Adrenal gland (tissue), 12 donors: ENCODE data around the gene COL6A1. TPM values are rescaled to one million over a fixed set of nuclear protein-coding genes. Genes with fewer than 3 reads are reported as not detected.

Experiments used
- DNase-seq, 7 donors: peaks; one replicate each; pipeline ENCODE4 v3.0.0-alpha.2; 2019 to 2020
- H3K27ac ChIP-seq, 5 donors: fragments of 200-600 bp; sonication (generic) in 4 of 5; 1 replicate in 3 of 5; 2 replicates in 2 of 5; pipeline versions ENCODE4 v1.5.1 to v1.8.0; 2016 to 2020; ENCODE audit warnings: mild to moderate bottlenecking in 1 of 5
- H3K27me3 ChIP-seq: fragments of 200-600 bp; 2 replicates; pipeline ENCODE4 v1.8.0; 2021
- H3K36me3 ChIP-seq, 2 donors: fragments of 200-600 bp; replicated peaks in 1 of 2; 1 replicate in 1 of 2; 2 replicates in 1 of 2; pipeline versions ENCODE4 v1.5.1 to v1.8.0; 2018 to 2022
- H3K4me1 ChIP-seq, 2 donors: fragments of 200-600 bp; replicated peaks in 1 of 2; 1 replicate in 1 of 2; 2 replicates in 1 of 2; pipeline versions ENCODE4 v1.5.1 to v1.8.0; 2018 to 2021
- H3K4me3 ChIP-seq, 4 donors: fragments of 200-600 bp; sonication (generic) in 3 of 4; one replicate each; pipeline ENCODE4 v1.5.1; 2016 to 2018
- H3K9me3 ChIP-seq, 3 donors: fragments of 200-600 bp; sonication (generic) in 1 of 3; replicated peaks in 1 of 3; 1 replicate in 2 of 3; 2 replicates in 1 of 3; pipeline versions ENCODE4 v1.5.1 to v1.8.0; 2016 to 2021
- POLR2A ChIP-seq, 2 donors: fragments of 450-650 bp; IDR thresholded peaks; one replicate each; pipeline ENCODE4 v1.6.1; 2017; ENCODE audit warnings: antibody characterized with exemption in 2 of 2, mild to moderate bottlenecking in 2 of 2, moderate library complexity in 1 of 2
- WGBS, 4 donors: extraction: QIAGEN DNeasy Blood & Tissue Kit in 2 of 4; methylation state at CpG; one replicate each; pipeline versions ENCODE4 v1.1.5 to v1.1.7; 2013 to 2017; 5-methylcytosine and 5-hydroxymethylcytosine counted together
- intact Hi-C, 2 donors: fragments of 100-400 bp; cut with DNase I; formaldehyde crosslinking; loops; one replicate each; pipeline versions ENCODE4 v1.14.1 to v1.15.0; 2022 to 2023
- polyA plus RNA-seq, 3 donors: library from polyadenylated mRNA; stranded (reverse); fragments of 200-250 nt in 2 of 3; fragments of 350-450 nt in 1 of 3; fragmentation: Illumina TruSeq in 1 of 3; extraction: RNeasy Lipid Tissue Mini Kit (QIAGEN cat#74804) in 1 of 3; gene quantifications; one replicate each; pipeline ENCODE4 v1.2.3, GENCODE V29; 2013 to 2014
- total RNA-seq, 9 donors: library from RNA; depleted of rRNA in 4 of 9; stranded (reverse); fragments of >200 nt in 4 of 9; fragments of 120-200 nt in 1 of 9; fragmentation: NEBNext Ultra II Directional in 1 of 9; extraction: Animal tissue kit (Norgen Biotek cat#: 25700) in 1 of 9; gene quantifications; one replicate each; pipeline versions ENCODE4 v1.1.0 to v1.2.4, GENCODE V29; 2013 to 2023
- TF ChIP-seq, protein P1 (sequence below), 6 experiments: fragments of 450-650 bp in 4 of 6; fragments of 200-600 bp in 2 of 6; sonication (generic) in 1 of 6; IDR thresholded peaks; 1 replicate in 5 of 6; 2 replicates in 1 of 6; pipeline versions ENCODE4 v1.5.1 to v1.8.0; 2016 to 2021; ENCODE audit warnings: antibody characterized with exemption in 6 of 6, mild to moderate bottlenecking in 2 of 6, moderate library complexity in 1 of 6
- donor health status: healthy with polysubstance abuse.
- donor health status: Bipolar disorder and iron deficiency.
- donor health status: DM: yes; HTN: yes; CAD: no.
- donor health status: DM: no; HTN: no; CAD: no.
- donor health status: DM: no; HTN: no; CAD: no.
- donor health status: DM: yes; HTN: yes; CAD: no.

Gene COL6A1
- total and polyA plus RNA-seq, 12 donors: 22.3 to 490 (median 151) TPM

DNA sequence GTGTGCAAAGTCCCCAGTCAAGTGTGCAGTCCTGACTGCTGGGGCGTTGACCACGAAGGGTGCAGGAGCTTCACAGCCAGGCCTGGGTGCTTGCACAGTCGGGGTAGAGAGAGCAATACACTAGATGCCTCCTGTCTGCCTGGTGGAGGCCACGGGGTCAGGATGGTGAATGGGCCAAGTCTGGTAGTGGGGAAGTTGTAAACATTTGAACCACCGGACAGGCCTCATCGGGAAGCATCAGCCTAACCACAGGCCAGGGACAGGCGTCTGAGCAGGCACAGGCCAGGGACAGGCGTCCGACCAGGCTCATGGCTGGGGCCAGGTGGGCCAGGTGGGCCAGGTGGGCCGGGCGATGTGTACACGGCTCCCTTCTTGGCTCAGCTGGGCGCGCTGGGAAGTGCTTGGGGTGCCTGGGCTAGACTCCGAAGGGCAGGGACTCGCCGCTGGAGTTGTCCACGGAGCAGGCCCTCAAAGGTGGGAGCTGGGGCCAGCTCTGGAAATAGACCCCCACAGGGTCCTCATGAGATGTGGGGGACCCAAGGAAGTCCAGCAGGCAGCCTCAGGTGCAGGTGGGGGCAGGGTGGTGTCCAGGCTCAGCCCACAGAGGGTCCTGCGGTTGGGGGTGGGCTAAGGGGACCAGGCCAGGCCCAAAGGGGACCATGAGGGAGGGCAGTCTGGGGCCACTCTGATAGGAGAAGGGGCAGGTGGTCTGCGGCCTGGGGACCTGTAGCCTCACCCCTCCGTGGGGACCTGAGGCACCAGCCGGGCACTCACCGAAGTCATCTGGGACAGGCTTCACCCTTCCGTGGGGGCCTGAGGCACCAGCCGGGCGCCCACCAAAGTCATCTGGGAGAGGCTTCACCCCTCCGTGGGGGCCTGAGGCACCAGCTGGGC, 15.0 kb downstream of the COL6A1 start:
- no peak for TF ChIP-seq POLR2A (IDR thresholded peaks at IDR 0.05)
- TF ChIP-seq, protein P1, sequence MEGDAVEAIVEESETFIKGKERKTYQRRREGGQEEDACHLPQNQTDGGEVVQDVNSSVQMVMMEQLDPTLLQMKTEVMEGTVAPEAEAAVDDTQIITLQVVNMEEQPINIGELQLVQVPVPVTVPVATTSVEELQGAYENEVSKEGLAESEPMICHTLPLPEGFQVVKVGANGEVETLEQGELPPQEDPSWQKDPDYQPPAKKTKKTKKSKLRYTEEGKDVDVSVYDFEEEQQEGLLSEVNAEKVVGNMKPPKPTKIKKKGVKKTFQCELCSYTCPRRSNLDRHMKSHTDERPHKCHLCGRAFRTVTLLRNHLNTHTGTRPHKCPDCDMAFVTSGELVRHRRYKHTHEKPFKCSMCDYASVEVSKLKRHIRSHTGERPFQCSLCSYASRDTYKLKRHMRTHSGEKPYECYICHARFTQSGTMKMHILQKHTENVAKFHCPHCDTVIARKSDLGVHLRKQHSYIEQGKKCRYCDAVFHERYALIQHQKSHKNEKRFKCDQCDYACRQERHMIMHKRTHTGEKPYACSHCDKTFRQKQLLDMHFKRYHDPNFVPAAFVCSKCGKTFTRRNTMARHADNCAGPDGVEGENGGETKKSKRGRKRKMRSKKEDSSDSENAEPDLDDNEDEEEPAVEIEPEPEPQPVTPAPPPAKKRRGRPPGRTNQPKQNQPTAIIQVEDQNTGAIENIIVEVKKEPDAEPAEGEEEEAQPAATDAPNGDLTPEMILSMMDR (IDR thresholded peaks at IDR 0.05): no peak
- WGBS, 4 donors: 85 to 93% (median 90%) methylated on average over 13 to 27 of the region's 27 CpGs
- intact Hi-C loops: no loop called here
- peak in 4 of 7 donors; percentile 3 to 15 (median 9) for DNase-seq
- H3K27ac ChIP-seq: no peak overlapping the region
- H3K36me3 ChIP-seq: peaks cover 0 to 15% of the 10 kb centered on the region in 2 donors
- H3K4me3 ChIP-seq: no peak overlapping the region
- no peaks in the 10 kb centered on the region for H3K9me3 ChIP-seq
- H3K4me1 ChIP-seq: no peaks in the 10 kb centered on the region
- no peaks in the 10 kb centered on the region for H3K27me3 ChIP-seq

DNA sequence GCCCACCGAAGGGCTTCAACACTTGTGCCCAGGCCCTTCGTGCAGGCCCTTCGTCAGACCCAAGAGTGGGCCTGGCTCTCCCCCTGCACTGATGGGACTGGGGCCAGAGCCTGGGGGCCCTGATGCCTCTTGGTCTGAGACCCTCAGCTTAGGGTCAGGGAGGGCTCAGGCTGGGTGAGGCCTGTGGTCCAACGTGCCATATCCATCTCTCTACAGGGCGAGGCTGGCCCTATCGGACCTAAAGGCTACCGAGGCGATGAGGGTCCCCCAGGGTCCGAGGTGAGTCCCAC, 15.6 kb downstream of the COL6A1 start:
- WGBS, 4 donors: 90 to 95% (median 91%) methylated on average over 4 to 9 of the region's 9 CpGs; no CpG with 5 or more reads in 1 of the 4 donors
- Histone ChIP-seq H3K9me3 (no peaks in the 10 kb centered on the region), H3K4me1 (no peaks in the 10 kb centered on the region), H3K36me3 (peaks cover 0 to 9% of the 10 kb centered on the region in 2 donors), H3K27ac (no peak overlapping the region), H3K4me3 (no peak overlapping the region), H3K27me3 (no peaks in the 10 kb centered on the region)
- peak in 2 of 7 donors; percentile 1 to 9 for DNase-seq
- intact Hi-C loops: no loop called here
- TF ChIP-seq, protein P1 (IDR thresholded peaks at IDR 0.05): no peak

GRCh38 chr21:45997495-45998275, 16.1 kb downstream of the COL6A1 start:
- intact Hi-C loops: no loop called here
- Histone ChIP-seq H3K4me1 (no peaks in the 10 kb centered on the region), H3K9me3 (no peaks in the 10 kb centered on the region), H3K4me3 (no peak overlapping the region), H3K27ac (no peak overlapping the region), H3K36me3 (peaks cover 0 to 4% of the 10 kb centered on the region in 2 donors), H3K27me3 (no peaks in the 10 kb centered on the region)
- no peak for TF ChIP-seq POLR2A (IDR thresholded peaks at IDR 0.05)
- TF ChIP-seq, protein P1 (IDR thresholded peaks at IDR 0.05): no peak
- WGBS, 4 donors: 95 to 98% (median 96%) methylated on average over 7 to 38 of the region's 38 CpGs
- peak in 5 of 7 donors; percentile 0 to 18 (median 10) for DNase-seq

- no peak for TF ChIP-seq POLR2A (IDR thresholded peaks at IDR 0.05)
- Histone ChIP-seq H3K36me3 (peaks cover 0 to 4% of the 10 kb centered on the region in 2 donors), H3K27ac (no peak overlapping the region), H3K4me3 (no peak overlapping the region), H3K4me1 (no peaks in the 10 kb centered on the region), H3K27me3 (no peaks in the 10 kb centered on the region), H3K9me3 (no peaks in the 10 kb centered on the region)
- intact Hi-C loops: no loop called here
- WGBS, 4 donors: 89 to 93% (median 92%) methylated on average over 9 to 22 of the region's 22 CpGs
- peak in 4 of 7 donors; percentile 5 to 18 (median 11) for DNase-seq
These were observed 16.7 kb downstream of the COL6A1 start for GRCh38 chr21:45998276-45998701.
